HUES64 (cell line): ENCODE data around the gene SLC23A3.

Source experiments
- H3K27ac ChIP-seq: 2 replicates; pipeline ENCODE4 v1.7.0; 2013; ENCODE audit warnings: low read depth, low read length, inconsistent platforms
- H3K27me3 ChIP-seq: 2 replicates; pipeline ENCODE4 v1.6.1; 2013; ENCODE audit warnings: mild to moderate bottlenecking, low read length; ENCODE audit not compliant: insufficient read depth
- H3K36me3 ChIP-seq: 2 replicates; pipeline ENCODE4 v1.6.1; 2013; ENCODE audit warnings: mild to moderate bottlenecking, low read length; ENCODE audit not compliant: insufficient read depth
- H3K4me1 ChIP-seq: 2 replicates; pipeline ENCODE4 v1.6.1; 2013; ENCODE audit warnings: mild to moderate bottlenecking, low read length, moderate library complexity; ENCODE audit not compliant: insufficient read depth
- H3K4me3 ChIP-seq: 2 replicates; pipeline ENCODE4 v1.5.1; 2013; ENCODE audit warnings: mild to moderate bottlenecking, low read length, moderate library complexity
- H3K9ac ChIP-seq: 2 replicates; pipeline ENCODE4 v1.6.1; 2013; ENCODE audit warnings: mild to moderate bottlenecking, low read depth, low read length
- H3K9me3 ChIP-seq: 2 replicates; pipeline ENCODE4 v1.6.1; 2013; ENCODE audit warnings: low read depth, low read length; ENCODE audit not compliant: insufficient read depth
- WGBS: fragments of 150-250, 120-280 bp; methylation state at CpG from one replicate; pipeline ENCODE4 v1.1.7; 2013; ENCODE audit warnings: missing lambda C conversion rate; 5-methylcytosine and 5-hydroxymethylcytosine counted together

SLC23A3 gene

GRCh38 chr2:219172231-219173154 is 2.7 kb upstream of the SLC23A3 start:
- WGBS: 89% methylated on average over 16 of the region's 16 CpGs
- H3K36me3 ChIP-seq: peaks cover 12% of the 10 kb centered on the region
- H3K4me1 ChIP-seq: peaks cover 6% of the 10 kb centered on the region; the same call in 1 of the 2 replicates
- H3K9ac ChIP-seq: no peak overlapping the region
- H3K4me3 ChIP-seq: no peak overlapping the region
- no peaks in the 10 kb centered on the region for H3K9me3 ChIP-seq
- H3K27me3 ChIP-seq: no peaks in the 10 kb centered on the region
- no peak overlapping the region for H3K27ac ChIP-seq

GRCh38 chr2:219171231-219171651 is 1.4 kb upstream of the SLC23A3 start:
- WGBS: 52% methylated on average over 6 of the region's 6 CpGs
- no peak overlapping the region; the same call in 1 of the 2 replicates for H3K27ac ChIP-seq
- H3K4me1 ChIP-seq: peaks cover 6% of the 10 kb centered on the region; the same call in 1 of the 2 replicates
- no peak overlapping the region for H3K9ac ChIP-seq
- H3K9me3 ChIP-seq: no peaks in the 10 kb centered on the region
- peaks cover 12% of the 10 kb centered on the region for H3K36me3 ChIP-seq
- H3K27me3 ChIP-seq: no peaks in the 10 kb centered on the region
- no peak overlapping the region for H3K4me3 ChIP-seq

GRCh38 chr2:219168932-219169331 is 897 bp downstream of the SLC23A3 start:
- no peak overlapping the region for H3K4me3 ChIP-seq
- H3K27me3 ChIP-seq: no peaks in the 10 kb centered on the region; the same call in 1 of the 2 replicates
- no peaks in the 10 kb centered on the region for H3K4me1 ChIP-seq
- H3K36me3 ChIP-seq: peaks cover 2% of the 10 kb centered on the region; the same call in 1 of the 2 replicates
- no peak overlapping the region for H3K27ac ChIP-seq
- no peak overlapping the region for H3K9ac ChIP-seq
- H3K9me3 ChIP-seq: no peaks in the 10 kb centered on the region

- no peak overlapping the region for H3K9ac ChIP-seq
- WGBS: 84% methylated on average over 5 of the region's 6 CpGs
- H3K27me3 ChIP-seq: no peaks in the 10 kb centered on the region; the same call in 1 of the 2 replicates
- H3K4me3 ChIP-seq: no peak overlapping the region
- no peak overlapping the region for H3K27ac ChIP-seq
- H3K36me3 ChIP-seq: no peaks in the 10 kb centered on the region
- no peaks in the 10 kb centered on the region for H3K4me1 ChIP-seq
- H3K9me3 ChIP-seq: no peaks in the 10 kb centered on the region
These were observed 1.3 kb downstream of the SLC23A3 start for GRCh38 chr2:219168526-219168925.

GRCh38 chr2:219167997-219168396 is 1.8 kb downstream of the SLC23A3 start:
- 73% methylated on average over 5 of the region's 5 CpGs for WGBS
- Histone ChIP-seq H3K36me3 (no peaks in the 10 kb centered on the region), H3K9me3 (no peaks in the 10 kb centered on the region), H3K4me3 (no peak overlapping the region), H3K4me1 (no peaks in the 10 kb centered on the region), H3K27ac (no peak overlapping the region), H3K27me3 (peaks cover 2% of the 10 kb centered on the region; the same call in 1 of the 2 replicates), H3K9ac (no peak overlapping the region)

- no peaks in the 10 kb centered on the region for H3K36me3 ChIP-seq
- WGBS: 87% methylated on average over 10 of the region's 10 CpGs
- no peaks in the 10 kb centered on the region for H3K9me3 ChIP-seq
These were observed 4.5 kb downstream of the SLC23A3 start for GRCh38 chr2:219165058-219165911.

GRCh38 chr2:219163156-219163555 is 6.7 kb downstream of the SLC23A3 start:
- Histone ChIP-seq H3K4me3 (no peak overlapping the region), H3K27me3 (peaks cover 14% of the 10 kb centered on the region; the same call in 1 of the 2 replicates), H3K36me3 (no peaks in the 10 kb centered on the region), H3K27ac (no peak overlapping the region), H3K9ac (no peak overlapping the region), H3K9me3 (no peaks in the 10 kb centered on the region), H3K4me1 (peaks cover 8% of the 10 kb centered on the region)
- 92% methylated on average over 6 of the region's 6 CpGs for WGBS

More at GRCh38 chr2:219165058-219165911, 4.5 kb downstream of the SLC23A3 start:
- Histone ChIP-seq H3K4me3 (no peak overlapping the region), H3K4me1 (peaks cover 5% of the 10 kb centered on the region), H3K27me3 (peaks cover 14% of the 10 kb centered on the region; the same call in 1 of the 2 replicates), H3K27ac (no peak overlapping the region), H3K9ac (no peak overlapping the region)

- Histone ChIP-seq H3K36me3 (peaks cover 10% of the 10 kb centered on the region), H3K9me3 (no peaks in the 10 kb centered on the region), H3K27ac (no peak overlapping the region), H3K4me3 (peak overlapping the region; percentile 97), H3K27me3 (peaks cover 14% of the 10 kb centered on the region; the same call in 1 of the 2 replicates), H3K4me1 (peaks cover 8% of the 10 kb centered on the region), H3K9ac (0 out of 2 replicates have a peak overlapping the region, but pooled peaks have one; percentile 7)
- WGBS: 68% methylated on average over 4 of the region's 4 CpGs
These were observed 8.7 kb downstream of the SLC23A3 start for GRCh38 chr2:219161097-219161496.

- Histone ChIP-seq H3K9ac (peak within 1 kb of the TSS; percentile 93), H3K27ac (peak within 1 kb of the TSS; percentile 90), H3K36me3 (peaks cover 11% of the 10 kb centered on the region), H3K4me1 (peaks cover 8% of the 10 kb centered on the region), H3K27me3 (peaks cover 14% of the 10 kb centered on the region; the same call in 1 of the 2 replicates), H3K4me3 (peak within 1 kb of the TSS; percentile 97), H3K9me3 (no peaks in the 10 kb centered on the region)
- under 1% methylated on average over 70 of the region's 70 CpGs for WGBS
These were observed 9.4 kb downstream of the SLC23A3 start, which contains the start of gene NHEJ1 for GRCh38 chr2:219160186-219161017. Gene NHEJ1, minus strand, starts transcription at chr2:219160815. Its CDS starts 2,453 bp downstream, at chr2:219158362.

GRCh38 chr2:219159771-219160185 is 10.1 kb downstream of the SLC23A3 start:
- 19% methylated on average over 18 of the region's 18 CpGs for WGBS
- Histone ChIP-seq H3K27me3 (peaks cover 14% of the 10 kb centered on the region; the same call in 1 of the 2 replicates), H3K4me3 (peak overlapping the region; percentile 97), H3K36me3 (peaks cover 11% of the 10 kb centered on the region), H3K4me1 (peaks cover 8% of the 10 kb centered on the region), H3K9me3 (no peaks in the 10 kb centered on the region), H3K27ac (no peak overlapping the region), H3K9ac (peak overlapping the region; percentile 42; the same call in 1 of the 2 replicates)
